Stomach (tissue), 19 donors: Measurements from ENCODE around the gene MRPL53. TPM values are rescaled to one million over a fixed set of nuclear protein-coding genes. Genes with fewer than 3 reads are reported as not detected.

Source experiments
- DNase-seq, 2 donors: peaks; one replicate each; pipeline versions ENCODE4 v3.0.0 to v3.0.0-alpha.2; 2013 to 2019
- H3K27ac ChIP-seq, 5 donors: fragments of 200-600 bp in 4 of 5; sonication (generic) in 4 of 5; one replicate each; pipeline ENCODE4 v1.5.1; 2013 to 2019; ENCODE audit warnings: mild to moderate bottlenecking in 1 of 5, moderate library complexity in 1 of 5
- H3K27me3 ChIP-seq, 3 donors: fragments of 200-600 bp; sonication (generic); one replicate each; pipeline ENCODE4 v1.5.1; 2017 to 2019; ENCODE audit warnings: mixed run types in 1 of 3
- H3K36me3 ChIP-seq, 4 donors: fragments of 200-600 bp; sonication (generic); 1 replicate in 3 of 4; 2 replicates in 1 of 4; pipeline ENCODE4 v1.5.1; 2016 to 2019
- H3K4me1 ChIP-seq, 4 donors: fragments of 200-600 bp; sonication (generic); one replicate each; pipeline ENCODE4 v1.5.1; 2016 to 2019
- H3K4me3 ChIP-seq, 4 donors: fragments of 200-600 bp; sonication (generic) in 3 of 4; one replicate each; pipeline ENCODE4 v1.5.1; 2016 to 2019; ENCODE audit warnings: mild to moderate bottlenecking in 1 of 4
- H3K9me3 ChIP-seq, 4 donors: fragments of 200-600 bp; sonication (generic); one replicate each; pipeline ENCODE4 v1.5.1; 2016 to 2019
- CTCF ChIP-seq, 7 experiments: fragments of 450-650 bp in 4 of 7; fragments of 200-600 bp in 3 of 7; sonication (generic) in 3 of 7; IDR thresholded peaks; one replicate each; pipeline ENCODE4 v1.5.1; 2016 to 2019; ENCODE audit warnings: antibody characterized with exemption in 7 of 7, control low read depth in 2 of 7, mild to moderate bottlenecking in 1 of 7
- EP300 ChIP-seq: sonication (generic); formaldehyde crosslinking; IDR thresholded peaks from one replicate; pipeline ENCODE4 v1.6.1; 2017; ENCODE audit warnings: antibody characterized with exemption
- POLR2A ChIP-seq, 4 donors: fragments of 450-650 bp; IDR thresholded peaks; one replicate each; pipeline ENCODE4 v1.6.1; 2016; ENCODE audit warnings: antibody characterized with exemption in 4 of 4, control low read depth in 2 of 4, mild to moderate bottlenecking in 1 of 4, moderate library complexity in 1 of 4
- POLR2AphosphoS5 ChIP-seq, 3 donors: sonication (generic); formaldehyde crosslinking; IDR thresholded peaks; one replicate each; pipeline ENCODE4 v1.6.1; 2016; ENCODE audit warnings: antibody characterized with exemption in 3 of 3
- WGBS, 5 donors: extraction: QIAGEN DNeasy Blood & Tissue Kit in 3 of 5; methylation state at CpG; one replicate each; pipeline versions ENCODE4 v1.1.5 to v1.1.7; 2013 to 2018; 5-methylcytosine and 5-hydroxymethylcytosine counted together
- intact Hi-C: fragments of 100-400 bp; cut with DNase I; formaldehyde crosslinking; loops from one replicate; pipeline ENCODE4 v1.15.1; 2023; ENCODE audit warnings: low total_unique reads
- long read RNA-seq, 10 donors: transcript quantifications; one replicate each; lab custom pipeline, GENCODE V29; 2026
- polyA plus RNA-seq, 3 donors: library from polyadenylated mRNA; stranded (reverse); fragments of 200-250 nt; gene quantifications; one replicate each; pipeline ENCODE4 v1.2.3, GENCODE V29; 2013
- total RNA-seq, 5 donors: library from RNA; depleted of rRNA; stranded (reverse); fragments of >200 nt; gene quantifications; one replicate each; pipeline versions ENCODE4 v1.1.0 to v1.2.3, GENCODE V29; 2014 to 2016
- donor health status: healthy with polysubstance abuse.
- donor health status: Bipolar disorder and iron deficiency.
- donor health status: healthy.

Gene MRPL53
- total RNA-seq = 100 to 1,000 TPM in 2 of 5 donors, 10 to 100 TPM in 2, 1 to 10 TPM in 1; 4.6 to 335 (median 18.0) TPM
- polyA plus RNA-seq = 100 to 1,000 TPM in 1 of 3 donors, 10 to 100 TPM in 2; 74.0 to 108 (median 88.6) TPM
- long read RNA-seq, donor 1, transcript MRPL53-201 (3 exons, 1,162 nt) = major isoform, 10 of 12 reads
- long read RNA-seq, donor 1, partial matches to known transcripts = 0 of 12 reads
- long read RNA-seq, donor 1, other reads (novel, unspliced or antisense) = 0 of 12 reads
- long read RNA-seq, donor 2, transcript MRPL53-201 (3 exons, 1,162 nt) = major isoform, 22 of 25 reads
- long read RNA-seq, donor 2, partial matches to known transcripts = 0 of 25 reads
- long read RNA-seq, donor 2, other reads (novel, unspliced or antisense) = 0 of 25 reads
- long read RNA-seq, donor 3, transcript MRPL53-201 (3 exons, 1,162 nt) = major isoform, 18 of 19 reads
- long read RNA-seq, donor 3, partial matches to known transcripts = 0 of 19 reads
- long read RNA-seq, donor 3, other reads (novel, unspliced or antisense) = 0 of 19 reads
- long read RNA-seq, donor 4, transcript MRPL53-201 (3 exons, 1,162 nt) = major isoform, 7 of 7 reads
- long read RNA-seq, donor 4, partial matches to known transcripts = 0 of 7 reads
- long read RNA-seq, donor 4, other reads (novel, unspliced or antisense) = 0 of 7 reads
- long read RNA-seq, donor 5, transcript MRPL53-201 (3 exons, 1,162 nt) = major isoform, 30 of 32 reads
- long read RNA-seq, donor 5, partial matches to known transcripts = 0 of 32 reads
- long read RNA-seq, donor 5, other reads (novel, unspliced or antisense) = 0 of 32 reads
- long read RNA-seq, donor 6 = 0 reads
- long read RNA-seq, donor 7, transcript MRPL53-201 (3 exons, 1,162 nt) = major isoform, 26 of 29 reads
- long read RNA-seq, donor 7, partial matches to known transcripts = 0 of 29 reads
- long read RNA-seq, donor 7, other reads (novel, unspliced or antisense) = 0 of 29 reads
- long read RNA-seq, donor 8, transcript MRPL53-201 (3 exons, 1,162 nt) = major isoform, 40 of 44 reads
- long read RNA-seq, donor 8, partial matches to known transcripts = 0 of 44 reads
- long read RNA-seq, donor 8, other reads (novel, unspliced or antisense) = 0 of 44 reads
- long read RNA-seq, donor 9, transcript MRPL53-201 (3 exons, 1,162 nt) = major isoform, 53 of 65 reads
- long read RNA-seq, donor 9, partial matches to known transcripts = 7 of 65 reads
- long read RNA-seq, donor 9, other reads (novel, unspliced or antisense) = 0 of 65 reads
- long read RNA-seq, donor 10, transcript MRPL53-201 (3 exons, 1,162 nt) = major isoform, 8 of 10 reads
- long read RNA-seq, donor 10, partial matches to known transcripts = 0 of 10 reads
- long read RNA-seq, donor 10, other reads (novel, unspliced or antisense) = 0 of 10 reads

- intact Hi-C loops = no loop called here
- 0 to 1% (median 0%) methylated on average over 42 to 66 of the region's 66 CpGs for WGBS, 5 donors
Measured at GRCh38 chr2:74472086-74472944, at the start of gene MRPL53. Gene MRPL53 (minus strand): TSS chr2:74472680. CDS start chr2:74472660, 20 bp downstream.

GRCh38 chr2:74516650-74517049, 44.2 kb upstream of the MRPL53 start:
- peak overlapping the region in 3 of 4 donors; percentile 34 to 55 (median 39) for H3K4me3 ChIP-seq
- H3K9me3 ChIP-seq = no peaks in the 10 kb centered on the region
- peaks cover 38 to 93% (median 84%) of the 10 kb centered on the region in 3 donors for H3K27me3 ChIP-seq
- H3K4me1 ChIP-seq = peaks cover 32 to 39% (median 35%) of the 10 kb centered on the region in 4 donors
- no peak for DNase-seq
- H3K36me3 ChIP-seq = no peaks in the 10 kb centered on the region
- no peak overlapping the region for H3K27ac ChIP-seq
- intact Hi-C loops = no loop called here
- TF ChIP-seq POLR2AphosphoS5 (IDR thresholded peaks at IDR 0.05) = no peak
- 70 to 74% (median 73%) methylated on average over 13 of the region's 13 CpGs for WGBS, 5 donors

More at GRCh38 chr2:74472086-74472944, at the start of gene MRPL53:
- H3K27ac ChIP-seq = peak within 1 kb of the TSS; percentile 78 to 93 (median 86)
- H3K4me3 ChIP-seq = peak within 1 kb of the TSS; percentile 54 to 82 (median 66)
- TF ChIP-seq POLR2AphosphoS5 (IDR thresholded peaks at IDR 0.05) (peak; percentile 88 to 100 (median 97)), POLR2A (IDR thresholded peaks at IDR 0.05) (peak in 1 of 4 donors; percentile 57), EP300 (no peak)
- H3K4me1 ChIP-seq = peaks cover 14 to 27% (median 25%) of the 10 kb centered on the region in 4 donors
- no peaks in the 10 kb centered on the region for H3K9me3 ChIP-seq
- no peaks in the 10 kb centered on the region for H3K27me3 ChIP-seq
- peak; percentile 95 to 98 for DNase-seq
- peaks cover 14 to 33% (median 27%) of the 10 kb centered on the region in 4 donors for H3K36me3 ChIP-seq

- Histone ChIP-seq H3K9me3 (no peaks in the 10 kb centered on the region), H3K27me3 (peaks cover 38 to 99% (median 89%) of the 10 kb centered on the region in 3 donors), H3K36me3 (no peaks in the 10 kb centered on the region), H3K4me1 (peaks cover 32 to 39% (median 35%) of the 10 kb centered on the region in 4 donors), H3K4me3 (peak overlapping the region; percentile 26 to 55 (median 36)), H3K27ac (no peak overlapping the region)
- peak; percentile 62 to 90 for DNase-seq
- TF ChIP-seq EP300 = no peak
- TF ChIP-seq POLR2AphosphoS5 (IDR thresholded peaks at IDR 0.05) = no peak
- no peak for TF ChIP-seq POLR2A (IDR thresholded peaks at IDR 0.05)
- TF ChIP-seq CTCF (IDR thresholded peaks at IDR 0.05) = no peak
- intact Hi-C loops = no loop called here
- WGBS, 5 donors = 6 to 11% (median 8%) methylated on average over 46 to 72 of the region's 72 CpGs
Measured at GRCh38 chr2:74515981-74516633, 43.6 kb upstream of the MRPL53 start.

- Histone ChIP-seq H3K27ac (no peak overlapping the region), H3K9me3 (no peaks in the 10 kb centered on the region), H3K36me3 (no peaks in the 10 kb centered on the region), H3K4me1 (peaks cover 32 to 39% (median 35%) of the 10 kb centered on the region in 4 donors), H3K27me3 (peaks cover 38 to 100% (median 94%) of the 10 kb centered on the region in 3 donors), H3K4me3 (peak overlapping the region; percentile 26 to 55 (median 36))
- intact Hi-C loops = no loop called here
- peak in 1 of 2 donors; percentile 56 for DNase-seq
- 5 to 14% (median 6%) methylated on average over 26 to 60 of the region's 60 CpGs for WGBS, 5 donors
- TF ChIP-seq POLR2A (IDR thresholded peaks at IDR 0.05) (no peak), CTCF (IDR thresholded peaks at IDR 0.05) (no peak), EP300 (no peak), POLR2AphosphoS5 (IDR thresholded peaks at IDR 0.05) (no peak)
Measured at GRCh38 chr2:74515271-74515980, 42.9 kb upstream of the MRPL53 start.
